NCI-H2081 treated with DMSO at 0.1 percent for 48 hours (cell line): Measurements from ENCODE around the gene MATCAP1.
A peak's percentile ranks its signal among the peaks of the same experiment; 100 is the strongest.

ENCODE experiments used
- DNase-seq: peaks from one replicate; lab custom pipeline; 2025; lab: John Stamatoyannopoulos, UW

Gene MATCAP1

GRCh38 chr16:67191411-67191994 lies 7.7 kb upstream of the MATCAP1 start:
- no peak for DNase-seq

GRCh38 chr16:67190448-67191399 lies 7.0 kb upstream of the MATCAP1 start:
- DNase-seq: no peak

GRCh38 chr16:67190041-67190440 lies 6.3 kb upstream of the MATCAP1 start, which contains the start of gene EXOC3L1:
Gene EXOC3L1 (minus strand): TSS chr16:67190136. CDS start chr16:67189676, 460 bp downstream.
- no peak for DNase-seq

GRCh38 chr16:67188798-67189197 lies 5.0 kb upstream of the MATCAP1 start:
- DNase-seq: no peak

- DNase-seq: no peak
Measured at GRCh38 chr16:67188323-67188722, 4.6 kb upstream of the MATCAP1 start.

GRCh38 chr16:67187175-67187890 lies 3.6 kb upstream of the MATCAP1 start:
- no peak for DNase-seq

- DNase-seq: no peak
Measured at GRCh38 chr16:67186550-67186950, 2.8 kb upstream of the MATCAP1 start.

GRCh38 chr16:67185651-67186134 lies 1.9 kb upstream of the MATCAP1 start:
- no peak for DNase-seq

GRCh38 chr16:67184995-67185650 lies 1.4 kb upstream of the MATCAP1 start:
- DNase-seq: no peak

GRCh38 chr16:67184453-67184994 lies 761 bp upstream of the MATCAP1 start:
- DNase-seq: no peak

- DNase-seq: no peak
Measured at GRCh38 chr16:67183284-67183626, 508 bp downstream of the MATCAP1 start.

- no peak for DNase-seq
Measured at GRCh38 chr16:67182288-67182687, 1.5 kb downstream of the MATCAP1 start.

GRCh38 chr16:67181346-67181745 lies 2.4 kb downstream of the MATCAP1 start:
- no peak for DNase-seq

- no peak for DNase-seq
Measured at GRCh38 chr16:67180166-67180565, 3.6 kb downstream of the MATCAP1 start.

- no peak for DNase-seq
Measured at GRCh38 chr16:67179421-67180080, 4.2 kb downstream of the MATCAP1 start.

- peak; percentile 37 for DNase-seq
Measured at GRCh38 chr16:67177743-67178699, 5.7 kb downstream of the MATCAP1 start.

- DNase-seq: no peak
Measured at GRCh38 chr16:67176662-67177061, 7.1 kb downstream of the MATCAP1 start.

GRCh38 chr16:67174706-67175231 lies 9.0 kb downstream of the MATCAP1 start:
- DNase-seq: no peak

GRCh38 chr16:67173808-67174705 lies 9.7 kb downstream of the MATCAP1 start:
- no peak for DNase-seq
